RPMI8226 (cell line): ENCODE measurements around the gene TAAR5.
"Not testable (repeated sequence)": the region's sequence is repeated elsewhere in the genome, so short reads cannot be mapped to it uniquely, and the experiment has no call there.

Experiments used
- DNase-seq: peaks from one replicate; pipeline ENCODE4 v3.0.0-alpha.2; 2015

Gene TAAR5

DNA sequence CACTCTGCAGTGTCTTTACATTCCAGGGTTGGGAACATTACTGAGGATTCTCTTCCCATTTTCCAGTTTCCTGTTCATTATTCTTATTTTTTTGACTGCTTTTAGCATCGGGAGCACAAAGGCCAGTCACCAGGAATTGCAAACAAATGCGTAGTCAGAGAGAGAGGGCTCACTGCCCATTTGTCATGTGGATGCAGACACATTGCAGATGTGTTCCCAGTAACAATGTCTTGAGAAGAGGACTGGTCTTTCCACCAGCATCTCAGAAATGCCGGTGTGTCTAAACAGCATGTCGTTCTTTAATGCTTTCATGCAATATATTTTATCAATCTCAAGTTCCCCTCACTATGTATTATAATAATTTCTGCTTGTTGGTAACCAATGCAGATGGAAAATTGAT is 20.4 kb downstream of the TAAR5 start:
- no peak for DNase-seq

DNA sequence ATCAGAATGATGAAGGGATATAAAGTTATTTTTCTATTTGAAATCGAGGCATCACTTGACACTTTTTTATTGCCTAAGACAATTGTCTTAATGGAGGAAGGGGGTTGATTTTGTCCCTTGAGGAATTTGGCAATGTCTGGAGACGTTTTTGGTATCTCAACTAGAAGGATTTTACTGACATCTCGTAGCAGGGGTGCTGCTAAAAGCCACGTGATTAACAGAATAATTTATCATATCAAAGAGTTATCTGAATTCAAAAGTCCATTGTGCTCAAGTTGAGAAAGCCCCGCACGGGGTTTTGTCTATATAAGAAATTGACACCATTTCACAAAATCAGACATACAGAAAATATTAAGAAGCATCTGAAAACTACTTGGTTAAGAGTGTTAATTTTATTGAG is 20.9 kb downstream of the TAAR5 start:
- no peak for DNase-seq

DNA sequence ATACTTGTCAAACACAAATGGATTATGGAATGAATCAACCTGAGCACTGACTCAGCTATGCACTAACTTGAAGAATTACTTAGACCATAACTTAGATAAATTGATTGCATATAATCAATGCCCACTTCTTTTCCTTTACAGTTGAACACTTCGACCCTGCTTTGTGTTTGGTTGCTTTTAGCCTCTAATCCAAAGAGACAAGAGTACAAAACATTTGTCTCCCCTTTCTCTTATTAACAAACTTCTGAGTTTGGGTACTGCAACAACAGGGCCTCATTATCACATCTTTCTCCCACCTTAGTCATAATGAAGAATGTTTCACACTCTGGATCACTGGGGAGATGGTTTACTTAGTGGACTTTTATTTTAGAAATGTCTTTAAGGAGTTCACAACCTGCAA is 22.0 kb downstream of the TAAR5 start:
- no peak for DNase-seq

DNA sequence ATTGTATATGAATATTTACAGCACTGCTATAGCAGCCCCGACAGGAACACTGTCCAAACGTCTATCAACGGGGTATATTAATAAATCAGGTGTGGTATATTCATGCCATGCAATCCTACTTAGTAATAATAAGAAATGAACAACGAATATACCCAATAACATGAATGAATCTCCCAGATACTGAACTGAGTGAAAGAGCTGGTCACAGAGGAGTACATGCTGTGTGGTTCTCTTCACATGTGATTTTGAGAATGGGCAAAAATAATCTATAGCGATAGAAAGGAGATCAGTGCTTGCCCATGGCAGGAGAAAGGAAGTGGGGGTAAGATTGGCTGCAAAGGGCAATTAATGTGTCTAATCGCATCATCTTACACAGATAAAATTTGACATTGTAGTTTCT is 23.1 kb downstream of the TAAR5 start:
- no peak for DNase-seq

DNA sequence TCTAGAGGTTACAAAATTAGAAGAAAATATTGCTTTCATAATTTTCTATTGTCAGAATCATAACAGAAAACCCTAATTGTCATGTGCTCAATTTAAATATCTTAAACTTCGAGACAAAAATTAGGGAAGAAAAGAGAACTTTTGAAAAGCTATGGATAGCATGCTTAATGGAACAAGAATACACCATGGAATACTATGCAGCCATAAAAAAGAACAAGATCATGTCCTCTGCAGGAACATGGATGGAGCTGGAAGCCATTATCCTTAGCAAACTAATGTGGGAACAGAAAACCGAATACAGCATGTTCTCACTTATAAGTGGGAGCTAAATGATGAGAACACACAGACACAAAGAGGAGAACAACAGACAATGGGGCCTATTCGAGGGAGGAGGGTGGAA is 29.5 kb downstream of the TAAR5 start:
- DNase-seq: not testable (repeated sequence)

DNA sequence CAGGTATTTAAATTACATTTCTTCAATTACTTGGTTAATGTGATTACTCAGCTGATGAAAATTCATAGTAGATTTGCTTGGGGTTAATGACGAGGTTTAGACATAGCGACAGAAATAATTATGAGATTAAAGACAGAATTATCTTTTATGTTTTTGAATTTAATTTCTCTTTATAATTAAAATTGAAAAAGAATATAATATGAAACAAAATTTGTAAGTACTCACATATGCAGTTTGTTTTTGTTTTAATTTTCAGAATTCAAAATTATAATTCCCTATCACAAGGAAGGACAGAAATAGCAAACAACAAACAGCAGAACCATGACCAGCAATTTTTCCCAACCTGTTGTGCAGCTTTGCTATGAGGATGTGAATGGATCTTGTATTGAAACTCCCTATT is 37.2 kb downstream of the TAAR5 start, which contains the start of gene TAAR8:
TSS of gene TAAR8 (plus strand) at position 301 of the 400 bp plus-strand sequence. CDS start at position 322, 21 bp downstream.
- DNase-seq: no peak

DNA sequence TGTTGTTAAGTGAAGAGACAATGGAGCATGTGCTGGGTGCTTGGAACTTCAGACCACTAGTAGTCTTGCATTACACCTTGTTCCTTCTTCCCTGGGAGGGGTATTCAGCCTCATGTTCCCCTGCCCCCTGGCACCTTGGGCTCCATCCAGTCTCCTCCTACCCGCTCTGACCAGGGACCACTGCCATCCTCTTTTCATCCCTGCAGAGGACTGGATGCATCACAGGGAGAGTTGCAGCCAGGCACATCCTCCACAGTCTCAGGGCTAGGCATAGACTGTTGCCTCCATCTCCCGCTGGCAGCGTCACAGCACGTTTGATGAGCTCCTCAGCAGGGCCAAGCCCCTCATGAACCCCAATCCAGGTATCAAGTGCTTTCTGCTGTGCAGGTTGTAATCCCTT is 38.3 kb downstream of the TAAR5 start:
- DNase-seq: no peak

DNA sequence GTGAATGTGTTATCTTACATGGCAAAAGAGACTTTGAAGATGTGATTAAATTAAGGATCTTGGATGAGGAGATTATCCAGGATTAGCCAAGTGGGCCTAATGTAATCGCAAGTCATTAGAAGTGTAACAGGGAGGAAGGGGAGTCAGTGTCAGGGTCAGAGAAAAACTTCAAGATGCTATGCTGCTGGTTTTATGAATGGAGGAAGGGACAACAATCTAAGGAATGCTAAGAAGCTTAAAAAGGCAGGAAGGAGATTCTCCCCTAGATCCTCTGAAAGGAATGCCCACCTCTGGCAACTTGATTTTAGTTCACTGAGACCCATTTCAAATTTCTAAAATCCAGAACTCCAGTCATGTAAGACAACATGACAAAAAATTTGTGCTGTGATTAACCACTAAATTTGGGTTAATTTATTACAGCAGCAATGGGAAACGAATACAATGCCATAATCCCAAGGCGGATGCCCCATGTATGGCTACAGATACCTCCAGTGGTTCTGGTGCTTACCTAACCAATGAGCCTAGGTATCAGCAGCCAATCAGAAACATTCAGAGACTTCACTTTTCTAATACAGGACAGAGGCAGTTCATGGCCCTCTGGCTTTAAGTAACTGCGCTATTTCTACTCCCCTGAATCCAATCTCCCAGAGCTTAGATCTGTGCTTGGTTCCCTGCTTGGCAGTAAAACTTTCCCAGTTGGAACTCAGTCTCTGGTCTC is 40.6 kb downstream of the TAAR5 start:
- no peak for DNase-seq

DNA sequence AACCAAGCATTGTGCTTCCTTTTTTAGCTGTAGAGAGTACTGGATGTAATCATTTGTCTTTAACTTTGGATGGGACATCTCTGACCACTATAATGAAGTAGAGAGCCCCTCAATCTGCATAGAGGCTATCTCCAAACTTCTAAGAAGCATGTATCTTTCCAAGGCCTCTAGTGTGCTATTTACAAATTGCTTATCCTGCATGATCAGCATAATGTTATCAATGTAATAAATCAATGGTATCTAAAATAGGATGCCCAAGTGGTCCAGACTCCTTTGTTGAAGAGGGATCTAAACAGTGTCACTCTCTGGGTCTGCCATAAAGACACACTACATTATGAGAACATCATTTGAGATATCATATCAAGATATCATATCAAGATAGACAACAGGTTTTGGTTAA is 44.7 kb downstream of the TAAR5 start:
- DNase-seq: no peak
